Measurements from ENCODE around the gene SLC18A3. TPM values are rescaled to one million over a fixed set of nuclear protein-coding genes. Genes with fewer than 3 reads are reported as not detected.

The SLC18A3 gene
- total RNA-seq, 1 donor from 2014 or later = not detected

GRCh38 chr10:49577182-49577925, 32.8 kb upstream of the SLC18A3 start:
- Histone ChIP-seq H3K9me3 (ENCODE audit: control insufficient read depth in 3 of 3, low read length in 3 of 3) (no peaks in the 10 kb centered on the region), H3K4me3 (ENCODE audit: low read length in 3 of 3) (no peak overlapping the region), H3K9ac (ENCODE audit: low read depth in 1 of 3, low read length in 3 of 3) (no peak overlapping the region), H3K36me3 (ENCODE audit: control insufficient read depth in 3 of 3, insufficient read depth in 3 of 3, low read length in 3 of 3) (no peaks in the 10 kb centered on the region), H3K4me1 (ENCODE audit: control insufficient read depth in 3 of 3, insufficient read depth in 3 of 3, low read length in 3 of 3) (no peaks in the 10 kb centered on the region), H3K27me3 (ENCODE audit: control insufficient read depth in 3 of 3, insufficient read depth in 3 of 3, low read length in 3 of 3) (peaks cover 0 to 4% (median 0%) of the 10 kb centered on the region in 3 donors), H3K27ac (ENCODE audit: low read depth, low read length) (no peak overlapping the region)

GRCh38 chr10:49578392-49578791, 31.7 kb upstream of the SLC18A3 start:
- no peaks in the 10 kb centered on the region for H3K4me1 ChIP-seq (ENCODE audit: control insufficient read depth in 3 of 3, insufficient read depth in 3 of 3, low read length in 3 of 3)
- no peaks in the 10 kb centered on the region for H3K36me3 ChIP-seq (ENCODE audit: control insufficient read depth in 3 of 3, insufficient read depth in 3 of 3, low read length in 3 of 3)
- H3K4me3 ChIP-seq (ENCODE audit: low read length in 3 of 3) = no peak overlapping the region
- no peak overlapping the region for H3K9ac ChIP-seq (ENCODE audit: low read depth in 1 of 3, low read length in 3 of 3)
- H3K27ac ChIP-seq (ENCODE audit: low read depth, low read length) = no peak overlapping the region
- H3K9me3 ChIP-seq (ENCODE audit: control insufficient read depth in 3 of 3, low read length in 3 of 3) = no peaks in the 10 kb centered on the region
- peaks cover 0 to 4% (median 0%) of the 10 kb centered on the region in 3 donors for H3K27me3 ChIP-seq (ENCODE audit: control insufficient read depth in 3 of 3, insufficient read depth in 3 of 3, low read length in 3 of 3)

DNA sequence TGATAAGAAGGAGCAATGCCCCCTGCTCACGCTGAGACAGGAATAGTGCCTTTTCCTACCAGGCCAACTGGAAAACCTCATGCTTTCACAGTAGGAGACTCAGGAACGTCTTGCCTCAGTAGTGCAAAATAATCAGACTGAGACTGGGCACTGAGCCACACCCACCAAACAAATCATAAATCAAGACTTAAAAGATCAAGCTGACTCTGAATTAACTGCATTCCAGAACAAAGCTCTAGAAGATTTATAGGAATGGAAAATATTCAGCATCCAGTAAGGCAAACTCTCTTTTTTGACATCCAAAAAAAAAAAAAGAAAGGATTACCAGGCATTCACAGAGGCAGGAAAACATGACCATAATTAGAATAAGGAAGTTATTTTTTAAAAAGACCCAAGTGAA, 30.5 kb upstream of the SLC18A3 start:
- no peak overlapping the region for H3K4me3 ChIP-seq (ENCODE audit: low read length in 3 of 3)
- H3K4me1 ChIP-seq (ENCODE audit: control insufficient read depth in 3 of 3, insufficient read depth in 3 of 3, low read length in 3 of 3) = no peaks in the 10 kb centered on the region
- H3K9me3 ChIP-seq (ENCODE audit: control insufficient read depth in 3 of 3, low read length in 3 of 3) = no peaks in the 10 kb centered on the region
- H3K36me3 ChIP-seq (ENCODE audit: control insufficient read depth in 3 of 3, insufficient read depth in 3 of 3, low read length in 3 of 3) = no peaks in the 10 kb centered on the region
- peaks cover 0 to 4% (median 0%) of the 10 kb centered on the region in 3 donors for H3K27me3 ChIP-seq (ENCODE audit: control insufficient read depth in 3 of 3, insufficient read depth in 3 of 3, low read length in 3 of 3)
- no peak overlapping the region for H3K27ac ChIP-seq (ENCODE audit: low read depth, low read length)
- no peak overlapping the region for H3K9ac ChIP-seq (ENCODE audit: low read depth in 1 of 3, low read length in 3 of 3)

GRCh38 chr10:49585387-49585786, 24.7 kb upstream of the SLC18A3 start:
- H3K4me3 ChIP-seq (ENCODE audit: low read length in 3 of 3) = no peak overlapping the region
- H3K36me3 ChIP-seq (ENCODE audit: control insufficient read depth in 3 of 3, insufficient read depth in 3 of 3, low read length in 3 of 3) = no peaks in the 10 kb centered on the region
- H3K9me3 ChIP-seq (ENCODE audit: control insufficient read depth in 3 of 3, low read length in 3 of 3) = no peaks in the 10 kb centered on the region
- H3K27me3 ChIP-seq (ENCODE audit: control insufficient read depth in 3 of 3, insufficient read depth in 3 of 3, low read length in 3 of 3) = peaks cover 0 to 3% (median 0%) of the 10 kb centered on the region in 3 donors
- H3K4me1 ChIP-seq (ENCODE audit: control insufficient read depth in 3 of 3, insufficient read depth in 3 of 3, low read length in 3 of 3) = no peaks in the 10 kb centered on the region
- H3K27ac ChIP-seq (ENCODE audit: low read depth, low read length) = no peak overlapping the region
- no peak overlapping the region for H3K9ac ChIP-seq (ENCODE audit: low read depth in 1 of 3, low read length in 3 of 3)

- Histone ChIP-seq H3K27me3 (ENCODE audit: control insufficient read depth in 3 of 3, insufficient read depth in 3 of 3, low read length in 3 of 3) (peaks cover 2 to 5% (median 3%) of the 10 kb centered on the region in 3 donors), H3K4me3 (ENCODE audit: low read length in 3 of 3) (no peak overlapping the region), H3K9me3 (ENCODE audit: control insufficient read depth in 3 of 3, low read length in 3 of 3) (no peaks in the 10 kb centered on the region), H3K36me3 (ENCODE audit: control insufficient read depth in 3 of 3, insufficient read depth in 3 of 3, low read length in 3 of 3) (no peaks in the 10 kb centered on the region), H3K4me1 (ENCODE audit: control insufficient read depth in 3 of 3, insufficient read depth in 3 of 3, low read length in 3 of 3) (no peaks in the 10 kb centered on the region), H3K27ac (ENCODE audit: low read depth, low read length) (no peak overlapping the region), H3K9ac (ENCODE audit: low read depth in 1 of 3, low read length in 3 of 3) (no peak overlapping the region)
Observed at GRCh38 chr10:49587981-49588380, 22.1 kb upstream of the SLC18A3 start.

DNA sequence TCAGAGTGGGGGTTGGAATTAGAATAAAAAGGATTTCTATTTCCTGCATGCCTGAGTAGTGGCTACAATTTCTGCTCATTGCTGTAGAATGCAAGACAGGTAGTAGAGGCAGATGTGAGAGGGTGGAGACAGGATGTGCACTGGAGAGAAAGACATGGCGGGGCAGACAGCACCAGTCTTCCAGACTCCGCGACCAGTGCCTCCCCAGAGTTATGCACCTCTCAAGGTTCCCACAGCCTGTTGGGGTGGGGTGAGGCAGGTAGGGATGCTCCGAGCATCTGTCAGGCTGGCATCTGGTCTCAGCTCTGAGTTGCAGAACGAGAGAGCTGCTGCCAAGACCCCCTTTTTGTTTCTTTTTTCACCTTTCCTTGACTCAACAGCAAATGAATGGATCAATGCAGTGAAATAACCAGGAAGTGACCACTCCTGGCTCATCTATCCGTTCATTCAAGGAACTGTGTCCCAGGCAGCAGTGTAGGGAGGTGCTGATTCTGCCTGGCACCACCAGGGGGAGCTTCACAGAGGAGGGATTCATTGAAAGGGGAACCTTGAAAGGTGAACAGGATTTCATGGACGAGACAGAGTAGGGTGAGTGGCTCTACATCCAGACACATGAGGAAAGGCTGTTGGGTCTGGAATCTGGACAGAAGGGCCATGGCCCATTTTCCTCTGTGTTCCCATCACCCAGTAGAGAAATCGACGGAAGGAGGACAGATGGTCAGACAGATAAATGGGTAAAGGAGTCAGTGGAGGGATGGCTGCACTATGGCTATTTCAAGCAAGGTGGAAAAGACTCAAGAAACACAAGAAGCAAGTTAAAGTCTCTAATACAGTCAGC, 17.2 kb upstream of the SLC18A3 start:
- Histone ChIP-seq H3K9me3 (ENCODE audit: control insufficient read depth in 3 of 3, low read length in 3 of 3) (no peaks in the 10 kb centered on the region), H3K9ac (ENCODE audit: low read depth in 1 of 3, low read length in 3 of 3) (no peak overlapping the region), H3K4me1 (ENCODE audit: control insufficient read depth in 3 of 3, insufficient read depth in 3 of 3, low read length in 3 of 3) (no peaks in the 10 kb centered on the region), H3K36me3 (ENCODE audit: control insufficient read depth in 3 of 3, insufficient read depth in 3 of 3, low read length in 3 of 3) (no peaks in the 10 kb centered on the region), H3K4me3 (ENCODE audit: low read length in 3 of 3) (no peak overlapping the region), H3K27ac (ENCODE audit: low read depth, low read length) (no peak overlapping the region), H3K27me3 (ENCODE audit: control insufficient read depth in 3 of 3, insufficient read depth in 3 of 3, low read length in 3 of 3) (peaks cover 0 to 17% (median 17%) of the 10 kb centered on the region in 3 donors)

- H3K27me3 ChIP-seq (ENCODE audit: control insufficient read depth in 3 of 3, insufficient read depth in 3 of 3, low read length in 3 of 3) = peaks cover 0 to 17% (median 17%) of the 10 kb centered on the region in 3 donors
Observed at GRCh38 chr10:49593564-49593875, 16.6 kb upstream of the SLC18A3 start.

DNA sequence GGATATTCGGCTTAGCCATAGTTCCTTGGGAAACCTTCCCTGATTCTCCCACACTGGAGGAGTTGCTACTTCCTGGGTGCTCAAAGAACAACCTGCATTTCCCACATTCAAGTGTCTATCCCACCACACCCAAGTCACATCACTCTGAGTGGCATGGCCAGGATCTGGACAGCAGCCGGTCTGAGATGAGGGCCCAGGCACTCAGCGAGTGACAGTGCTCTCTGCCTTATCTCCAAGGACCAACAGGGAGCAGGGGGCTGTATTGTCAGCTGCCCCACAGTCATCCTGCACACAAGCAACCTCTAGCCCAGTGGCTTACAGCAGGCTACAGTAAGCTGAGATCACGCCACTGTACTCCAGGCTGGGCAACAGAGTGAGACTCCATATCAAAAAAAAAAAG, 16.1 kb upstream of the SLC18A3 start:
- Histone ChIP-seq H3K27ac (ENCODE audit: low read depth, low read length) (no peak overlapping the region), H3K9me3 (ENCODE audit: control insufficient read depth in 3 of 3, low read length in 3 of 3) (no peaks in the 10 kb centered on the region), H3K36me3 (ENCODE audit: control insufficient read depth in 3 of 3, insufficient read depth in 3 of 3, low read length in 3 of 3) (no peaks in the 10 kb centered on the region), H3K27me3 (ENCODE audit: control insufficient read depth in 3 of 3, insufficient read depth in 3 of 3, low read length in 3 of 3) (peaks cover 0 to 17% (median 17%) of the 10 kb centered on the region in 3 donors), H3K4me1 (ENCODE audit: control insufficient read depth in 3 of 3, insufficient read depth in 3 of 3, low read length in 3 of 3) (no peaks in the 10 kb centered on the region), H3K9ac (ENCODE audit: low read depth in 1 of 3, low read length in 3 of 3) (no peak overlapping the region), H3K4me3 (ENCODE audit: low read length in 3 of 3) (no peak overlapping the region)

More at GRCh38 chr10:49593564-49593875, 16.6 kb upstream of the SLC18A3 start:
- Histone ChIP-seq H3K9ac (ENCODE audit: low read depth in 1 of 3, low read length in 3 of 3) (no peak overlapping the region), H3K9me3 (ENCODE audit: control insufficient read depth in 3 of 3, low read length in 3 of 3) (no peaks in the 10 kb centered on the region), H3K27ac (ENCODE audit: low read depth, low read length) (no peak overlapping the region), H3K4me1 (ENCODE audit: control insufficient read depth in 3 of 3, insufficient read depth in 3 of 3, low read length in 3 of 3) (no peaks in the 10 kb centered on the region), H3K4me3 (ENCODE audit: low read length in 3 of 3) (no peak overlapping the region), H3K36me3 (ENCODE audit: control insufficient read depth in 3 of 3, insufficient read depth in 3 of 3, low read length in 3 of 3) (no peaks in the 10 kb centered on the region)

DNA sequence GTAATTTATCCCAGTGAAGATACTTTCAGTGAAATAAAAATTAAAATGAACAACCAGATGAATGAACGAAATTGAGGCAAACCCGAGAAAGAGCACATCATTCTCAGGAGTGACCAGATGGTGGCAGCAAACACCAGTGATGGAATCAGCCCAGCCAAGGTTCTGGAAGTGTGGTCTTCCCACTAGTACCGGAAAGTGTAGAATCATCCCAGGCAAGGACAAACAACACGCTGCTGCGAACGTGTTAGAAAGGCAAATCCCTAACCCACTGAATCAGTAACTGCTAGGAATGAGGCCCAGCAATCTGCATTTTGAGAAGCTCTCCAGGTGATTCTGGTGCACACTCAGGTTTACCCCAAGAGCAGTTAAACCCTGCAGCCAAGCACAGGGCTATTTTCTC, 15.5 kb upstream of the SLC18A3 start:
- peaks cover 0 to 20% (median 18%) of the 10 kb centered on the region in 3 donors for H3K27me3 ChIP-seq (ENCODE audit: control insufficient read depth in 3 of 3, insufficient read depth in 3 of 3, low read length in 3 of 3)
- H3K4me3 ChIP-seq (ENCODE audit: low read length in 3 of 3) = no peak overlapping the region
- no peaks in the 10 kb centered on the region for H3K9me3 ChIP-seq (ENCODE audit: control insufficient read depth in 3 of 3, low read length in 3 of 3)
- no peak overlapping the region for H3K9ac ChIP-seq (ENCODE audit: low read depth in 1 of 3, low read length in 3 of 3)
- no peak overlapping the region for H3K27ac ChIP-seq (ENCODE audit: low read depth, low read length)
- no peaks in the 10 kb centered on the region for H3K36me3 ChIP-seq (ENCODE audit: control insufficient read depth in 3 of 3, insufficient read depth in 3 of 3, low read length in 3 of 3)
- H3K4me1 ChIP-seq (ENCODE audit: control insufficient read depth in 3 of 3, insufficient read depth in 3 of 3, low read length in 3 of 3) = no peaks in the 10 kb centered on the region
